T-cell (primary cell): ENCODE measurements around the gene BOLL. TPM values are rescaled to one million over a fixed set of nuclear protein-coding genes. Genes with fewer than 3 reads are reported as not detected.
"Not testable (repeated sequence)": the region's sequence is repeated elsewhere in the genome, so short reads cannot be mapped to it uniquely, and the experiment has no call there.

ENCODE experiments used
- ATAC-seq, 4 experiments: fragments of 200-7000 bp in 3 of 4; fragments of 150-1000 bp in 1 of 4; cut with Tn5 transposase; replicated peaks in 1 of 4; 1 replicate in 3 of 4; 2 replicates in 1 of 4; pipeline ENCODE4 v1.10.0; 2021; ENCODE audit warnings: moderate library complexity in 3 of 4, mild to moderate bottlenecking in 2 of 4, moderate number of reproducible peaks in 1 of 4
- CTCF ChIA-PET, 2 donors: fragments of 300-600 bp; sonication (Branson Sonifier 250); formaldehyde crosslinking; loops; one replicate each; lab custom pipeline; 2022; ENCODE audit warnings: antibody characterized with exemption in 2 of 2; lab: Charles Lee
- POLR2A ChIA-PET, 2 donors: fragments of 300-600 bp; sonication (Branson Sonifier 250); formaldehyde crosslinking; loops; one replicate each; lab custom pipeline; 2022; ENCODE audit warnings: antibody characterized with exemption in 2 of 2; lab: Charles Lee
- DNase-seq, 35 experiments: peaks; one replicate each; pipeline versions ENCODE4 v3.0.0 to v3.0.0-alpha.2; 2013 to 2023
- H3K27ac ChIP-seq: one replicate; pipeline ENCODE4 v1.5.1; 2013; ENCODE audit warnings: low read length
- H3K27me3 ChIP-seq, 2 experiments: replicated peaks in 1 of 2; 1 replicate in 1 of 2; 2 replicates in 1 of 2; pipeline versions ENCODE4 v1.6.1 to v1.7.0; 2013; ENCODE audit warnings: low read length in 1 of 2, mixed read lengths in 1 of 2; ENCODE audit not compliant: control insufficient read depth in 2 of 2, insufficient read depth in 2 of 2; ENCODE audit errors: extremely low read depth in 1 of 2
- H3K36me3 ChIP-seq, 2 donors: 1 replicate in 1 of 2; 2 replicates in 1 of 2; pipeline versions ENCODE4 v1.6.1 to v1.7.0; 2013; ENCODE audit warnings: low read length in 1 of 2; ENCODE audit not compliant: control insufficient read depth in 2 of 2, insufficient read depth in 1 of 2; ENCODE audit errors: extremely low read depth in 1 of 2
- H3K4me1 ChIP-seq, 2 experiments: 1 replicate in 1 of 2; 2 replicates in 1 of 2; pipeline versions ENCODE4 v1.6.1 to v1.7.0; 2013; ENCODE audit warnings: low read length in 2 of 2, mixed read lengths in 1 of 2; ENCODE audit not compliant: insufficient read depth in 2 of 2, control insufficient read depth in 1 of 2; ENCODE audit errors: extremely low read depth in 1 of 2
- H3K4me3 ChIP-seq, 2 donors: 1 replicate in 1 of 2; 2 replicates in 1 of 2; pipeline versions ENCODE4 v1.5.1 to v1.7.0; 2013; ENCODE audit warnings: mild to moderate bottlenecking in 2 of 2, low read length in 1 of 2, moderate library complexity in 1 of 2; ENCODE audit not compliant: control insufficient read depth in 1 of 2; ENCODE audit errors: extremely low read depth in 1 of 2
- H3K9me3 ChIP-seq: 2 replicates; pipeline ENCODE4 v1.7.0; 2013
- H3K27ac Mint-ChIP-seq, 2 donors: one replicate each; pipeline ENCODE4 v1.8.0; 2020 to 2021; ENCODE audit warnings: mild to moderate bottlenecking in 2 of 2, mixed read lengths in 2 of 2
- H3K27me3 Mint-ChIP-seq, 2 donors: one replicate each; pipeline ENCODE4 v1.8.0; 2021 to 2022; ENCODE audit warnings: mixed read lengths in 2 of 2
- H3K36me3 Mint-ChIP-seq: one replicate; pipeline ENCODE4 v1.8.0; 2021; ENCODE audit warnings: mixed read lengths
- H3K4me1 Mint-ChIP-seq, 3 donors: one replicate each; pipeline ENCODE4 v1.8.0; 2020 to 2022; ENCODE audit warnings: mixed read lengths in 3 of 3, mild to moderate bottlenecking in 1 of 3
- H3K4me3 Mint-ChIP-seq, 3 donors: one replicate each; pipeline ENCODE4 v1.8.0; 2020 to 2022; ENCODE audit warnings: mild to moderate bottlenecking in 3 of 3, mixed read lengths in 3 of 3, moderate library complexity in 3 of 3
- H3K9me3 Mint-ChIP-seq, 3 donors: one replicate each; pipeline ENCODE4 v1.8.0; 2020 to 2022; ENCODE audit warnings: mixed read lengths in 3 of 3
- WGBS: methylation state at CpG from one replicate; pipeline ENCODE4 v1.1.5; 2013; ENCODE audit warnings: missing lambda C conversion rate; ENCODE audit not compliant: insufficient coverage; 5-methylcytosine and 5-hydroxymethylcytosine counted together
- total RNA-seq, 35 experiments: library from RNA in 6 of 35; stranded (reverse) in 6 of 35; fragments of 120-200 nt in 1 of 35; gene quantifications; one replicate each; pipeline versions ENCODE4 v1.2.1 to v1.2.4 and lab custom pipeline; 2013 to 2026

Gene BOLL
- total RNA-seq, 5 donors from 2014 or later (not counting 1 experiment from before 2014, with no cell fraction given) = not detected

GRCh38 chr2:197696571-197696970 lies 88.5 kb downstream of the BOLL start:
- H3K4me3 Mint-ChIP-seq, CTCF ChIA-PET, H3K36me3 ChIP-seq, H3K27ac Mint-ChIP-seq, H3K4me1 ChIP-seq, H3K36me3 Mint-ChIP-seq, DNase-seq, H3K9me3 Mint-ChIP-seq, H3K9me3 ChIP-seq, POLR2A ChIA-PET, H3K4me3 ChIP-seq, H3K27ac ChIP-seq, ATAC-seq, H3K27me3 ChIP-seq: not testable (repeated sequence)
- peaks cover 1 to 19% of the 10 kb centered on the region in 2 donors for H3K27me3 Mint-ChIP-seq
- peaks cover 0 to 19% (median 8%) of the 10 kb centered on the region in 3 donors for H3K4me1 Mint-ChIP-seq
- WGBS = no CpG with 5 or more reads among the region's 29 CpGs

DNA sequence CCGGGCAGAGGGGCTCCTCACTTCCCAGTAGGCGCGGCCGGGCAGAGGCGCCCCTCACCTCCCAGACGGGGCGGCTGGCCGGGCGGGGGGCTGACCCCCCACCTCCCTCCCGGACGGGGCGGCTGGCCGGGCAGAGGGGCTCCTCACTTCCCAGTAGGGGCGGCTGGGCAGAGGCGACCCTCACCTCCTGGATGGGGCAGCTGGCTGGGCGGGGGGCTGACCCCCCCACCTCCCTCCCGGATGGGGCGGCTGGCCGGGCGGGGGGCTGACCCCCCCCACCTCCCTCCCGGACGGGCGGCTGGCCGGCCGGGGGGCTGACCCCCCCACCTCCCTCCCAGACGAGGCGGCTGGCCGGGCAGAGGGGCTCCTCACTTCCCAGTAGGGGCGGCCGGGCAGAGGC lies 89.1 kb downstream of the BOLL start:
- H3K4me3 Mint-ChIP-seq, H3K9me3 ChIP-seq, CTCF ChIA-PET, H3K27me3 ChIP-seq, DNase-seq, H3K9me3 Mint-ChIP-seq, POLR2A ChIA-PET, H3K36me3 ChIP-seq, H3K4me1 ChIP-seq, H3K27ac ChIP-seq, ATAC-seq, H3K27ac Mint-ChIP-seq, H3K36me3 Mint-ChIP-seq, H3K4me3 ChIP-seq: not testable (repeated sequence)
- peaks cover 0 to 13% of the 10 kb centered on the region in 2 donors for H3K27me3 Mint-ChIP-seq
- WGBS = no CpG with 5 or more reads among the region's 30 CpGs
- H3K4me1 Mint-ChIP-seq = peaks cover 0 to 18% (median 8%) of the 10 kb centered on the region in 3 donors

GRCh38 chr2:197695206-197695605 lies 89.9 kb downstream of the BOLL start:
- H3K4me3 Mint-ChIP-seq, H3K4me3 ChIP-seq, CTCF ChIA-PET, DNase-seq, ATAC-seq, H3K27ac ChIP-seq, H3K27ac Mint-ChIP-seq, H3K9me3 ChIP-seq, H3K36me3 Mint-ChIP-seq, H3K36me3 ChIP-seq, H3K27me3 ChIP-seq, H3K4me1 ChIP-seq, H3K9me3 Mint-ChIP-seq: not testable (repeated sequence)
- H3K4me1 Mint-ChIP-seq = peaks cover 0 to 17% (median 8%) of the 10 kb centered on the region in 3 donors
- WGBS = no CpG with 5 or more reads among the region's 6 CpGs
- peaks cover 0 to 11% of the 10 kb centered on the region in 2 donors for H3K27me3 Mint-ChIP-seq
- POLR2A ChIA-PET = interaction anchor here in 1 of 2 donors (0.6 kb wide), 1 partner anchor 9 kb away, joined by 3 read pairs; no protein-coding TSS in a partner anchor

DNA sequence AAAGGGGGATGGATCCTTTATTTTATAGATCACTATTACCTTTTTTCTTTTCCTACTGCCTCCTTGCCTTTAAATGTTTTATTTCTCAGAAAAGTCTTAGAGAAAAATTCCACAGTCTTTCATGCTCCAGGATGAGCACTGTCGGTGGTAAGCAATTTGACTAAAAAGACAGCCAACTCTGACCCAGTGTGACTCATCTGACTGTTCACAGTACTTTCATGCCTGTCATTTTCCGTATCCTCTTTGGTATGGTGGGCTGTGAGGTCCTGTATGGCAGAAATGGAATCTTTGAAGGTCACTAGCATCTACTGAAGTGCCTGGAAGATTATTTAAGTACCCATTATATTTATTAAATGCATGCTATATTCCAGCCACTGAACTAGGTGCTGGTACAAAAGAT lies 107.6 kb downstream of the BOLL start:
- no peaks in the 10 kb centered on the region for H3K27me3 ChIP-seq
- ChIA-PET POLR2A (no interaction called here), CTCF (no interaction called here)
- Mint-ChIP-seq H3K4me3 (no peak overlapping the region), H3K4me1 (no peaks in the 10 kb centered on the region), H3K27ac (no peak overlapping the region), H3K9me3 (no peaks in the 10 kb centered on the region), H3K36me3 (no peaks in the 10 kb centered on the region), H3K27me3 (peaks cover 14 to 23% of the 10 kb centered on the region in 2 donors)
- no peak overlapping the region for H3K4me3 ChIP-seq
- WGBS = no CpG with 5 or more reads among the region's 2 CpGs
- no peaks in the 10 kb centered on the region for H3K9me3 ChIP-seq
- no peak overlapping the region for H3K27ac ChIP-seq
- no peak for ATAC-seq
- DNase-seq = no peak
- no peaks in the 10 kb centered on the region for H3K36me3 ChIP-seq
- no peaks in the 10 kb centered on the region for H3K4me1 ChIP-seq

- POLR2A ChIA-PET = no interaction called here
- CTCF ChIA-PET = no interaction called here
- Mint-ChIP-seq H3K27ac (no peak overlapping the region), H3K36me3 (no peaks in the 10 kb centered on the region), H3K9me3 (no peaks in the 10 kb centered on the region), H3K4me3 (no peak overlapping the region), H3K4me1 (no peaks in the 10 kb centered on the region), H3K27me3 (peaks cover 14 to 23% of the 10 kb centered on the region in 2 donors)
- no CpG with 5 or more reads among the region's 3 CpGs for WGBS
- Histone ChIP-seq H3K4me3 (no peak overlapping the region), H3K36me3 (no peaks in the 10 kb centered on the region), H3K9me3 (no peaks in the 10 kb centered on the region), H3K4me1 (no peaks in the 10 kb centered on the region), H3K27ac (no peak overlapping the region), H3K27me3 (no peaks in the 10 kb centered on the region)
- DNase-seq (no peak), ATAC-seq (no peak)
Measured at GRCh38 chr2:197677056-197677455, 108.1 kb downstream of the BOLL start.

Other genes with a start within 250 kb of the BOLL start
- under 1 TPM in 2 of 5 donors, not detected in 3; 0.12 to 0.44 TPM for gene RFTN2, start 109.7 kb downstream of the BOLL start, total RNA-seq
- gene MARS2, start 80.0 kb downstream of the BOLL start, total RNA-seq = 10 to 100 TPM; 11.2 to 17.1 (median 14.0) TPM
- gene PLCL1, start 19.3 kb upstream of the BOLL start, total RNA-seq = 10 to 100 TPM; 15.3 to 24.7 (median 20.3) TPM